ENCODE data around the gene TMEM45B. TPM values are rescaled to one million over a fixed set of nuclear protein-coding genes. Genes with fewer than 3 reads are reported as not detected.

TMEM45B gene
- polyA plus RNA-seq, 1 of the 3 experiments (the other 2 are of a cell fraction), result not detected

DNA sequence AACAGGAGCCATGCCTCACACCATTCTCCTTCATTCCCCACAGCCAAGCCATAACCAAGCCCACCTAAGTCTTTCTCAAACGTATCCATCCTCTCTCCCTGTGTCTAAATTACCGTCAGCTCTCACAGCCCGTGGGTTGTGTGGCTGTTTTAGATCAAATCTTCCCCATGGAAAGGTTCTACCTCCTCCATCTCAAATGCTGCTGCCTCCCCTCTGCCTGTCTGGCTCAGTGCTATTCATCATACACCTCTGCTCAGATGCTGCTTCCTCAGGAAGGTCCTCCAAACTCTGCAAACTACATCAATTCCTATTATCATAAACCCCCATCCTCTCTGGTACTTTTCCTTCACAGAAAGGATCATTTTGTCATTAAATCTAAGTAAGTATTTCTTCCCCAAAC is 64.7 kb downstream of the TMEM45B start (continued):
- TF ChIP-seq, protein P1, sequence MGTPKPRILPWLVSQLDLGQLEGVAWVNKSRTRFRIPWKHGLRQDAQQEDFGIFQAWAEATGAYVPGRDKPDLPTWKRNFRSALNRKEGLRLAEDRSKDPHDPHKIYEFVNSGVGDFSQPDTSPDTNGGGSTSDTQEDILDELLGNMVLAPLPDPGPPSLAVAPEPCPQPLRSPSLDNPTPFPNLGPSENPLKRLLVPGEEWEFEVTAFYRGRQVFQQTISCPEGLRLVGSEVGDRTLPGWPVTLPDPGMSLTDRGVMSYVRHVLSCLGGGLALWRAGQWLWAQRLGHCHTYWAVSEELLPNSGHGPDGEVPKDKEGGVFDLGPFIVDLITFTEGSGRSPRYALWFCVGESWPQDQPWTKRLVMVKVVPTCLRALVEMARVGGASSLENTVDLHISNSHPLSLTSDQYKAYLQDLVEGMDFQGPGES (IDR thresholded peaks at IDR 0.05; ENCODE audit: low read depth, low read length), result no peak
- TF ChIP-seq RXRA (IDR thresholded peaks at IDR 0.05; ENCODE audit: borderline replicate concordance, low read depth), result no peak
- TF ChIP-seq POLR2AphosphoS5 (IDR thresholded peaks at IDR 0.05; ENCODE audit: low read depth, low read length), result no peak
- TF ChIP-seq MXI1 (IDR thresholded peaks at IDR 0.05; ENCODE audit: low read depth, low read length), result no peak
- no peak for TF ChIP-seq SIN3A (IDR thresholded peaks at IDR 0.05; ENCODE audit: borderline replicate concordance, low read depth, low read length)
- TF ChIP-seq, protein P2, sequence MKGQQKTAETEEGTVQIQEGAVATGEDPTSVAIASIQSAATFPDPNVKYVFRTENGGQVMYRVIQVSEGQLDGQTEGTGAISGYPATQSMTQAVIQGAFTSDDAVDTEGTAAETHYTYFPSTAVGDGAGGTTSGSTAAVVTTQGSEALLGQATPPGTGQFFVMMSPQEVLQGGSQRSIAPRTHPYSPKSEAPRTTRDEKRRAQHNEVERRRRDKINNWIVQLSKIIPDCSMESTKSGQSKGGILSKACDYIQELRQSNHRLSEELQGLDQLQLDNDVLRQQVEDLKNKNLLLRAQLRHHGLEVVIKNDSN (IDR thresholded peaks at IDR 0.05; ENCODE audit: borderline replicate concordance, low read depth), result no peak
- TF ChIP-seq MEF2A (IDR thresholded peaks at IDR 0.05; ENCODE audit: borderline replicate concordance, low read depth), result no peak
- no peak for TF ChIP-seq FOSL2 (IDR thresholded peaks at IDR 0.05; ENCODE audit: borderline replicate concordance, low read depth)

- Histone ChIP-seq H3K9me2 (no peaks in the 10 kb centered on the region), H3K4me3 (ENCODE audit: low read depth in 2 of 2, low read length in 1 of 2) (no peak overlapping the region; a peak in 1 of 4 replicates), H3K9ac (no peak overlapping the region), H3K4me2 (no peak overlapping the region), H3K27me3 (ENCODE audit: insufficient read depth) (no peaks in the 10 kb centered on the region), H3K9me3 (no peaks in the 10 kb centered on the region), H4K20me1 (ENCODE audit: insufficient read depth) (no peaks in the 10 kb centered on the region), H3K36me3 (replicated peaks in 1 of 2; ENCODE audit: control insufficient read depth in 1 of 2, insufficient read depth in 2 of 2, low read length in 1 of 2) (peaks cover 47 to 95% of the 10 kb centered on the region in 2 experiments), H3K27ac (ENCODE audit: low read depth in 2 of 2, low read length in 1 of 2) (no peak overlapping the region), H3K4me1 (ENCODE audit: control insufficient read depth in 1 of 2, insufficient read depth in 2 of 2, low read depth in 1 of 2, low read length in 1 of 2) (no peaks in the 10 kb centered on the region), H3K79me2 (ENCODE audit: insufficient read depth) (no peaks in the 10 kb centered on the region), H3F3A (replicated peaks; ENCODE audit: insufficient read depth) (no peaks in the 10 kb centered on the region), H2AFZ (ENCODE audit: low read depth) (no peak overlapping the region)
- CTCF ChIA-PET, result interaction anchor here (0.7 to 1.6 kb wide), 12 partner anchors 9 to 265 kb away, joined by 3 to 6 read pairs (median 3); no protein-coding TSS in a partner anchor
- TF ChIP-seq SMC3 (IDR thresholded peaks at IDR 0.05; ENCODE audit: low read depth, low read length), result peak; percentile 39
- peak; percentile 65 for TF ChIP-seq CTCF (IDR thresholded peaks at IDR 0.05)
- TF ChIP-seq MXI1 (IDR thresholded peaks at IDR 0.05; ENCODE audit: low read depth, low read length), result no peak
- TF ChIP-seq RAD21 (IDR thresholded peaks at IDR 0.05; ENCODE audit: low read length), result peak; percentile 55
- peak; percentile 74 for DNase-seq
- 76% methylated on average over 9 of the region's 9 CpGs for WGBS (ENCODE audit: low lambda C conversion rate)
- POLR2A ChIA-PET, result interaction anchor here (0.6 to 0.8 kb wide), 2 partner anchors 14 to 1516 kb away, joined by 3 read pairs; no protein-coding TSS in a partner anchor
Observed at GRCh38 chr11:129881570-129882170, 66.0 kb downstream of the TMEM45B start.
